Naive thymus-derived CD4-positive, alpha-beta T cell (primary cell): ENCODE measurements around the gene TMEM242. TPM values are rescaled to one million over a fixed set of nuclear protein-coding genes. Genes with fewer than 3 reads are reported as not detected.

ENCODE experiments used
- ATAC-seq: fragments of 150-1000 bp; cut with Tn5 transposase; 2 replicates; pipeline ENCODE4 v1.10.0; 2021; ENCODE audit warnings: mild to moderate bottlenecking, moderate library complexity
- CTCF ChIA-PET: fragments of 350-600 bp; sonication (Branson Sonifier 250); formaldehyde crosslinking; loops from one replicate; lab custom pipeline; 2021; ENCODE audit warnings: antibody characterized with exemption; lab: Charles Lee
- POLR2A ChIA-PET: fragments of 350-600 bp; sonication (Branson Sonifier 250); formaldehyde crosslinking; loops from one replicate; lab custom pipeline; 2021; ENCODE audit warnings: antibody characterized with exemption, inconsistent platforms; lab: Charles Lee
- DNase-seq, 9 donors: peaks; one replicate each; pipeline versions ENCODE4 v3.0.0 to v3.0.0-alpha.2; 2020 to 2022; ENCODE audit warnings: mixed read lengths in 1 of 9
- H3K27ac ChIP-seq: one replicate; pipeline ENCODE4 v1.7.0; 2013; ENCODE audit warnings: mild to moderate bottlenecking, low read depth, low read length, moderate library complexity
- H3K27me3 ChIP-seq, 2 donors: one replicate each; pipeline ENCODE4 v1.7.0; 2013; ENCODE audit warnings: low read length in 2 of 2, mild to moderate bottlenecking in 2 of 2, moderate library complexity in 2 of 2; ENCODE audit not compliant: control insufficient read depth in 2 of 2, insufficient read depth in 2 of 2
- H3K36me3 ChIP-seq, 3 experiments: 1 replicate in 2 of 3; 2 replicates in 1 of 3; pipeline ENCODE4 v1.7.0; 2013; ENCODE audit warnings: low read length in 3 of 3, mild to moderate bottlenecking in 3 of 3, moderate library complexity in 1 of 3; ENCODE audit not compliant: insufficient read depth in 3 of 3, control insufficient read depth in 2 of 3
- H3K4me1 ChIP-seq, 2 donors: one replicate each; pipeline ENCODE4 v1.7.0; 2013; ENCODE audit warnings: low read length in 2 of 2, mild to moderate bottlenecking in 2 of 2, moderate library complexity in 1 of 2; ENCODE audit not compliant: control insufficient read depth in 2 of 2, insufficient read depth in 2 of 2
- H3K4me3 ChIP-seq: 2 replicates; pipeline ENCODE4 v1.7.0; 2013; ENCODE audit warnings: mild to moderate bottlenecking, low read length
- H3K9me3 ChIP-seq, 3 experiments: 1 replicate in 2 of 3; 2 replicates in 1 of 3; pipeline ENCODE4 v1.7.0; 2013; ENCODE audit warnings: low read length in 3 of 3; ENCODE audit not compliant: control insufficient read depth in 2 of 3
- H3K27ac Mint-ChIP-seq, 9 donors: one replicate each; pipeline ENCODE4 v1.8.0; 2020 to 2022; ENCODE audit warnings: mixed read lengths in 9 of 9, mild to moderate bottlenecking in 8 of 9, moderate library complexity in 5 of 9, inconsistent platforms in 2 of 9
- H3K27me3 Mint-ChIP-seq, 5 donors: one replicate each; pipeline ENCODE4 v1.8.0; 2021 to 2022; ENCODE audit warnings: mixed read lengths in 5 of 5, mild to moderate bottlenecking in 1 of 5
- H3K36me3 Mint-ChIP-seq, 5 donors: one replicate each; pipeline ENCODE4 v1.8.0; 2020 to 2022; ENCODE audit warnings: mixed read lengths in 5 of 5, mild to moderate bottlenecking in 3 of 5, inconsistent platforms in 1 of 5
- H3K4me1 Mint-ChIP-seq, 7 donors: one replicate each; pipeline ENCODE4 v1.8.0; 2020 to 2022; ENCODE audit warnings: mixed read lengths in 7 of 7, mild to moderate bottlenecking in 3 of 7, inconsistent platforms in 1 of 7
- H3K4me3 Mint-ChIP-seq, 10 donors: one replicate each; pipeline ENCODE4 v1.8.0; 2020 to 2022; ENCODE audit warnings: mild to moderate bottlenecking in 10 of 10, mixed read lengths in 10 of 10, moderate library complexity in 6 of 10, inconsistent platforms in 2 of 10
- H3K9me3 Mint-ChIP-seq, 11 donors: one replicate each; pipeline ENCODE4 v1.8.0; 2020 to 2022; ENCODE audit warnings: mixed read lengths in 11 of 11, mild to moderate bottlenecking in 4 of 11, inconsistent platforms in 1 of 11, moderate library complexity in 1 of 11
- intact Hi-C, 2 donors: fragments of 100-400 bp; cut with micrococcal nuclease; formaldehyde crosslinking; loops; one replicate each; pipeline ENCODE4 v1.15.1; 2023
- polyA plus RNA-seq, 2 donors: library from polyadenylated mRNA; unstranded; fragments of 300-500 nt; fragmentation: Illumina TruSeq; gene quantifications; one replicate each; pipeline ENCODE4 v1.2.3, GENCODE V29; 2021
- total RNA-seq, 6 experiments: library from RNA in 5 of 6; stranded (reverse) in 5 of 6; gene quantifications; 1 replicate in 5 of 6; 2 replicates in 1 of 6; pipeline ENCODE4 v1.2.3 and lab custom pipeline; 2021 to 2026

The TMEM242 gene
- total and polyA plus RNA-seq, 7 experiments from 2014 or later = 6.6 to 15.6 (median 12.8) TPM

DNA sequence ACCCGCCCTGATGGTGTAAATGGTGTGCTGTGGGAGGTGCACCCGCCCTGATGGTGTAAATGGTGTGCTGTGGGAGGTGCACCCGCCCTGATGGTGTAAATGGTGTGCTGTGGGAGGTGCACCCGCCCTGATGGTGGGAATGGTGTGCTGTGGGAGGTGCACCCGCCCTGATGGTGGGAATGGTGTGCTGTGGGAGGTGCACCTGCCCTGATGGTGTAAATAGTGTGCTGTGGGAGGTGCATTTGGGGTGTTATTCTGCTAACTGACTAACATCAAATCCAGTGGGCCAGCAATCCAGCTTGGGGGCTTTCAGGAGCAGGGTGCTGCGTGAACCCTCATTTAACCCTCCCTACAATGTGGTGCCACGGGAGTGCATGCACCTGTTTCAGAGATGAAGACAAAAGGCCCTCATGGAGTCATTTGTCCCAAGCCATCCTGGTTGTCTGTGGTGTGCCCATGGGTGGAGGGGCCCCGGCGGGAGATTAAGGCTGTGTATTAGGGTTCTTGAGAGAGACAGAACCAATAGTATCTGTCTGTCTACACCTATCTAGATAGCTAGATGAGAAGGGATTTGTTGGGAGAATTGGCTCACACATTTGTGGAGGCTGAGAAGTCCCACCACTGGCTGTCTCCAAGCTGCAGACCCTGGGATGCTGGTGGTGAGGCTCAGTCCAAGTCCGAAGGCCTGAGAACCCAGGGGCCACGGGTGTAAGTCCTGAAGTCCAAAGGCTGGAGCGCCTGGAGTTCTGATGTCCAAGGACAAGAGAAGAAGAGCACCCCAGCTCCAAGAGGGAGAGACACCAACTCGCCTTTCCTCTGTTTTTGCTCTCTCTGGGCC, 39.2 kb downstream of the TMEM242 start:
- no peaks in the 10 kb centered on the region for H3K27me3 ChIP-seq
- no peaks in the 10 kb centered on the region for H3K4me1 ChIP-seq
- intact Hi-C loops = no loop called here
- H3K36me3 Mint-ChIP-seq = no peaks in the 10 kb centered on the region
- DNase-seq (no peak), ATAC-seq (no peak)
- POLR2A ChIA-PET = interaction anchor here (0.6 kb wide), 1 partner anchor 214 kb away, joined by 3 read pairs; no protein-coding TSS in a partner anchor
- no peaks in the 10 kb centered on the region for H3K9me3 ChIP-seq
- no peak overlapping the region for H3K27ac Mint-ChIP-seq
- no peaks in the 10 kb centered on the region for H3K9me3 Mint-ChIP-seq
- peaks cover 0 to 2% (median 0%) of the 10 kb centered on the region in 7 donors for H3K4me1 Mint-ChIP-seq
- H3K36me3 ChIP-seq = no peaks in the 10 kb centered on the region
- H3K27ac ChIP-seq = no peak overlapping the region
- H3K27me3 Mint-ChIP-seq = peaks cover 0 to 5% (median 0%) of the 10 kb centered on the region in 5 donors
- H3K4me3 ChIP-seq = no peak overlapping the region
- CTCF ChIA-PET = interaction anchor here (1.7 kb wide), 1 partner anchor 9 kb away, joined by 3 read pairs; no protein-coding TSS in a partner anchor
- H3K4me3 Mint-ChIP-seq = no peak overlapping the region

DNA sequence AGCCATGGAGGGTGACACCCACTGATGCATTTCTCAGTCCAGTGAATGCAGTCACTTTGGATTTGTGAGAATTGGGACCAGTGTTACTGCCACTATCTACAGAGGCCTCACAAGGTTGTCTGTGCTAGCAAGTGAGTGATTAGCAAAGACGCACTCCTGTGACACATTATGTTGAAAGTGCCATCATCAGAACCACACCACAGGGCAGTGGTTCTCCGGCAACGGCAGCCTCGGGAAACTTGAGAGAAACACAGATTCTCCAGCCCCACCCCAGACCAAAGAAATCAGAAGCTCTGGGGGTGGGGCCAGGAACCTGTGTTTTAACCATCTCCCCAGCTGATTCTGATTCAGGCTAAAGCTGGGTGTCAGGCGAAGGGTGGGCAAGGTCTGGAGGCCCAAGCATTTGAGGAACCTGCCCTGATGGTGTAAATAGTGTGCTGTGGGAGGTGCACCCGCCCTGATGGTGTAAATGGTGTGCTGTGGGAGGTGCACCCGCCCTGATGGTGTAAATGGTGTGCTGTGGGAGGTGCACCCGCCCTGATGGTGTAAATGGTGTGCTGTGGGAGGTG, 39.9 kb downstream of the TMEM242 start:
- Mint-ChIP-seq H3K27ac (no peak overlapping the region), H3K9me3 (no peaks in the 10 kb centered on the region), H3K4me1 (peaks cover 0 to 4% (median 0%) of the 10 kb centered on the region in 7 donors), H3K4me3 (no peak overlapping the region), H3K27me3 (peaks cover 0 to 5% (median 0%) of the 10 kb centered on the region in 5 donors), H3K36me3 (no peaks in the 10 kb centered on the region)
- no peaks in the 10 kb centered on the region for H3K36me3 ChIP-seq
- H3K4me1 ChIP-seq = no peaks in the 10 kb centered on the region
- H3K4me3 ChIP-seq = no peak overlapping the region
- POLR2A ChIA-PET = no interaction called here
- intact Hi-C loops = no loop called here
- H3K9me3 ChIP-seq = no peaks in the 10 kb centered on the region
- H3K27ac ChIP-seq = no peak overlapping the region
- no peak for DNase-seq
- CTCF ChIA-PET = interaction anchor here (1.7 kb wide), 1 partner anchor 8 kb away, joined by 3 read pairs; no protein-coding TSS in a partner anchor
- no peaks in the 10 kb centered on the region for H3K27me3 ChIP-seq
- no peak for ATAC-seq

DNA sequence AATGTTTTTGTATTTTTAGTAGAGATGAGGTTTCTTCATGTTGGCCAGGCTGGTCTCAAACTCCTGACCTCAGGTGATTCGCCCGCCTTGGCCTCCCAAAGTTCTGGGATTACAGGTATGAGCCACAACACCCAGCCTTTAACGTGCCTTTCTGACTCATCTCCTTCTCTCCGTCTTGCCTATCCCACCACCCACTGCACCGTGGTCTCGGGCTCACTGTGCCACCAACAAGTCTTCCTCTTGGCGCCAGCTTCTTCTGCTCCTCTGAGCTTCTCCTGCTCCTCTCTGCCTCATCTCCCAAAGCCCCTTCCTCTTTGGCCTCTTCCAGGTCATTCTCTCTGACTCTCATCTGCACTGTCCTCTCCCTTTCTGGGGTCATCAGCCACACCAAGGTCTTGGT, 41.0 kb downstream of the TMEM242 start:
- no peaks in the 10 kb centered on the region for H3K4me1 ChIP-seq
- no peak overlapping the region for H3K4me3 ChIP-seq
- no peaks in the 10 kb centered on the region for H3K9me3 ChIP-seq
- ChIA-PET POLR2A (no interaction called here), CTCF (no interaction called here)
- no peaks in the 10 kb centered on the region for H3K9me3 Mint-ChIP-seq
- H3K4me1 Mint-ChIP-seq = peaks cover 0 to 4% (median 0%) of the 10 kb centered on the region in 7 donors
- H3K36me3 Mint-ChIP-seq = no peaks in the 10 kb centered on the region
- intact Hi-C loops = no loop called here
- peak overlapping the region in 1 of 9 donors; percentile 42 for H3K27ac Mint-ChIP-seq
- H3K27ac ChIP-seq = no peak overlapping the region
- H3K27me3 ChIP-seq = no peaks in the 10 kb centered on the region
- no peak overlapping the region for H3K4me3 Mint-ChIP-seq
- no peaks in the 10 kb centered on the region for H3K36me3 ChIP-seq
- H3K27me3 Mint-ChIP-seq = peaks cover 0 to 8% (median 0%) of the 10 kb centered on the region in 5 donors
- DNase-seq (no peak), ATAC-seq (no peak)

DNA sequence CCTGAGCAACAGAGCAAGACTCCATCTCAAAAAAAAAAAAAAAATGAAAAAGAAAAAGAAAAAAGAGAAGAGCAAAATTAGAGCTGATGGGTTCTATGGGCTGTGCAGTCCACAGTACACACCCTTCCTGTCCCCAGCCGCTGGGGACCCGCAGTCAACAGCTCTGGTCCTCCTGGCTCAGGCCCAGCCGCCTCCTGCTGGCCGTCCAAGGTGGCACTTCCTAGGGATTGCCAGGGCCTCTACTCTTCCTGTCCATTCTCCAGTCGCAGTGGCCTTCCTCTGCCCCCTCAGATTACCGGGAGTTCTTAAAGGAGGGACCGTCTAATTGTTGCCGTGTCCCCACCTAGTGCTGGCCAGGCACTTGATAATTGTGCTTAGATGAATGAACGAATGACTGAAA, 41.7 kb downstream of the TMEM242 start:
- no peak overlapping the region for H3K27ac ChIP-seq
- Mint-ChIP-seq H3K4me1 (peaks cover 0 to 4% (median 0%) of the 10 kb centered on the region in 7 donors), H3K9me3 (no peaks in the 10 kb centered on the region), H3K27ac (no peak overlapping the region), H3K36me3 (no peaks in the 10 kb centered on the region), H3K27me3 (peaks cover 0 to 15% (median 0%) of the 10 kb centered on the region in 5 donors), H3K4me3 (no peak overlapping the region)
- DNase-seq (no peak), ATAC-seq (peak; percentile 79)
- intact Hi-C loops = no loop called here
- ChIA-PET CTCF (interaction anchor here (0.7 kb wide), 1 partner anchor 90 kb away, joined by 3 read pairs; no protein-coding TSS in a partner anchor), POLR2A (no interaction called here)
- H3K36me3 ChIP-seq = no peaks in the 10 kb centered on the region
- no peaks in the 10 kb centered on the region for H3K9me3 ChIP-seq
- H3K27me3 ChIP-seq = no peaks in the 10 kb centered on the region
- no peak overlapping the region for H3K4me3 ChIP-seq
- H3K4me1 ChIP-seq = no peaks in the 10 kb centered on the region

DNA sequence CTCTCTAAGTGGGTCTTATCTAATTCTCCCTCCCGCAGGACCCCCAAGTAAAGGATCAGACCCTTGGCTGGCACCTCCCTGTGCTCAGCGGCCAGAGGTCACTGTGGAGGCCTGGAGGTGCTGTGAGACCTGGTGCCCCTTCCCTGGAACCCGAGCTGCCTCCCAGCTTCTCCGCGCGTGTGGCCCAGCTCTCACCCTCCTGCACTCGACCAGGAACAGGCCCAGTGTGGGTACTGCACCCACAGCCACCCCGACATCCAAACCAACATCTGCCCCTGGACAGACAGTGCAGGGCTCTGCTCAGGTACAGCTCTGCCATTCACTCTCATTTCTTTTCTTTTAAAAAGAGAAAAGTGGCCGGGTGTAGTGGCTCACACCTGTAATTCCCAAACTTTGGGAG, 42.4 kb downstream of the TMEM242 start:
- H3K4me1 Mint-ChIP-seq = peaks cover 0 to 4% (median 0%) of the 10 kb centered on the region in 7 donors
- ATAC-seq (no peak), DNase-seq (no peak)
- intact Hi-C loops = no loop called here
- H3K36me3 Mint-ChIP-seq = no peaks in the 10 kb centered on the region
- Histone ChIP-seq H3K36me3 (no peaks in the 10 kb centered on the region), H3K27ac (no peak overlapping the region), H3K4me3 (no peak overlapping the region), H3K4me1 (no peaks in the 10 kb centered on the region), H3K9me3 (no peaks in the 10 kb centered on the region), H3K27me3 (no peaks in the 10 kb centered on the region)
- POLR2A ChIA-PET = interaction anchor here (0.7 kb wide), 1 partner anchor 30 kb away, joined by 5 read pairs; no protein-coding TSS in a partner anchor
- H3K27ac Mint-ChIP-seq = no peak overlapping the region
- CTCF ChIA-PET = interaction anchor here (0.7 kb wide), 1 partner anchor 89 kb away, joined by 3 read pairs; no protein-coding TSS in a partner anchor
- H3K27me3 Mint-ChIP-seq = peaks cover 0 to 15% (median 0%) of the 10 kb centered on the region in 5 donors
- H3K4me3 Mint-ChIP-seq = no peak overlapping the region
- H3K9me3 Mint-ChIP-seq = no peaks in the 10 kb centered on the region

DNA sequence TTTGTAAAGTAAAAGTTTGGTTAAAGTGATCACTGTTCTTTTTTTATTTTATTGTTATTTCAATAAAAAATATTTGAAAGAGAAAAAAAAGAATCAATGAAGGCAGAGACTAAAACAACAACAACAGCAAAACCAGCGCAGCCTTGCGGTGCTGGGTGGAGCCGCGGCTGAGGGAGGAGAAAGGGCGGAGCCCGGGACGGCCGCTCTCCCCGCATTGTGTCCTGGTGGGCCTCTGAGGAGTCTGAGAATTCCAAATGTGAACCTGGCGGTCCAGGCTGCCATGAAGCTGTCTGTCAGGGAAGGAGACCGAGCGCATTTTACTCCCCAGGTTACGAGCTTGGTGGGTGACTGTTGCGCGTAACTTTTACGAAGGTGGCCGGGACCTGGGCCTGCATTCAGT, 43.2 kb downstream of the TMEM242 start:
- Mint-ChIP-seq H3K4me1 (peaks cover 0 to 4% (median 0%) of the 10 kb centered on the region in 7 donors), H3K36me3 (no peaks in the 10 kb centered on the region), H3K27me3 (peaks cover 0 to 15% (median 0%) of the 10 kb centered on the region in 5 donors), H3K4me3 (no peak overlapping the region), H3K27ac (no peak overlapping the region), H3K9me3 (no peaks in the 10 kb centered on the region)
- POLR2A ChIA-PET = no interaction called here
- Histone ChIP-seq H3K9me3 (no peaks in the 10 kb centered on the region), H3K4me3 (no peak overlapping the region), H3K27me3 (no peaks in the 10 kb centered on the region), H3K27ac (no peak overlapping the region), H3K36me3 (no peaks in the 10 kb centered on the region), H3K4me1 (no peaks in the 10 kb centered on the region)
- ATAC-seq = no peak
- CTCF ChIA-PET = no interaction called here
- DNase-seq = no peak
- intact Hi-C loops = no loop called here
